K562 (cell line): ENCODE results near the gene MAGI2. TPM values are rescaled to one million over a fixed set of nuclear protein-coding genes. Genes with fewer than 3 reads are reported as not detected.

Experiments
- ARID1B ChIP-seq: fragments of 450-650 bp; IDR thresholded peaks from 2 replicates; pipeline ENCODE4 v1.6.1; 2016; ENCODE audit warnings: antibody characterized with exemption, mild to moderate bottlenecking, inconsistent platforms
- BCOR ChIP-seq: fragments of 450-650 bp; IDR thresholded peaks from 2 replicates; pipeline ENCODE4 v1.6.1; 2016
- CSDE1 ChIP-seq, 2 experiments: fragments of 450-650 bp; IDR thresholded peaks; 2 replicates each; pipeline ENCODE4 v1.6.1; 2016; ENCODE audit warnings: mild to moderate bottlenecking in 1 of 2
- ELF2 ChIP-seq: fragments of 250-450 bp; sonication (Bioruptor Pico); IDR thresholded peaks from 2 replicates; pipeline ENCODE4 v1.5.0; 2021; ENCODE audit warnings: mild to moderate bottlenecking
- KAT2B ChIP-seq: IDR thresholded peaks from one replicate; pipeline ENCODE4 v1.6.1; 2012; ENCODE audit warnings: low read depth, mild to moderate bottlenecking, control low read depth, inconsistent platforms, low read length, moderate library complexity
- MAZ ChIP-seq, 2 experiments: fragments of 450-650 bp in 1 of 2; sonication (generic) in 1 of 2; formaldehyde crosslinking; IDR thresholded peaks in 1 of 2; conservative IDR thresholded peaks in 1 of 2; 2 replicates each; pipeline versions ENCODE4 v1.4.0 to v1.5.0; 2020; ENCODE audit warnings: mild to moderate bottlenecking in 1 of 2, missing genetic modification reagents in 1 of 2
- MXD1 ChIP-seq: fragments of 250-450 bp; sonication (Bioruptor Pico); IDR thresholded peaks from 2 replicates; pipeline ENCODE4 v1.8.0; 2021; ENCODE audit warnings: borderline replicate concordance, mild to moderate bottlenecking, moderate library complexity; ENCODE audit not compliant: poor library complexity, severe bottlenecking
- NFRKB ChIP-seq: fragments of 450-650 bp; IDR thresholded peaks from 2 replicates; pipeline ENCODE4 v1.6.1; 2016; ENCODE audit warnings: low read depth
- NR1H2 ChIP-seq: sonication (generic); formaldehyde crosslinking; IDR thresholded peaks from 2 replicates; pipeline ENCODE4 v1.4.0; 2020; ENCODE audit warnings: mild to moderate bottlenecking, missing genetic modification reagents
- SLC30A9 ChIP-seq: fragments of 250-450 bp; sonication (Bioruptor Pico); IDR thresholded peaks from 2 replicates; pipeline ENCODE4 v1.8.0; 2022; ENCODE audit warnings: mild to moderate bottlenecking, moderate library complexity
- YY1 ChIP-seq, 3 experiments: IDR thresholded peaks; 2 replicates each; pipeline ENCODE4 v1.6.1; 2011; ENCODE audit warnings: low read length in 2 of 3, mild to moderate bottlenecking in 2 of 3, moderate library complexity in 2 of 3, borderline replicate concordance in 1 of 3, control low read depth in 1 of 3, low read depth in 1 of 3; ENCODE audit not compliant: insufficient read depth in 3 of 3, insufficient replicate concordance in 2 of 3, control insufficient read depth in 1 of 3, insufficient read length in 1 of 3; ENCODE audit errors: extremely low read depth in 1 of 3
- ZKSCAN8 ChIP-seq: fragments of 200-800 bp; sonication (Bioruptor generic); IDR thresholded peaks from 2 replicates; pipeline ENCODE4 v1.6.1; 2016; ENCODE audit warnings: missing genetic modification characterization, missing compliant biosample characterization
- ZNF583 ChIP-seq: fragments of 250-450 bp; sonication (Bioruptor Pico); IDR thresholded peaks from 2 replicates; pipeline ENCODE4 v1.4.0; 2020
- polyA plus RNA-seq, 8 experiments: library from polyadenylated mRNA; depleted of rRNA in 4 of 8; stranded (reverse) in 5 of 8; unstranded in 3 of 8; fragments of >200 nt; fragmentation: Nextera tagmentation in 2 of 8; fragmentation: Illumina TruSeq in 1 of 8; extraction: Ambion mirVana in 2 of 8; extraction: Trizol in 1 of 8; gene quantifications; 2 replicates each; pipeline versions ENCODE4 v1.2.1 to v1.2.3, GENCODE V29; 2011 to 2014; ENCODE audit warnings: inconsistent platforms in 1 of 8, missing spikeins in 1 of 8
- total RNA-seq, 7 experiments: library from RNA; depleted of rRNA in 6 of 7; stranded (reverse); fragments of >200 nt in 6 of 7; fragmentation: Illumina TruSeq in 2 of 7; extraction: Trizol in 2 of 7; gene quantifications; 2 replicates each; pipeline versions ENCODE4 v1.2.1 to v1.2.3, GENCODE V29; 2011 to 2021; ENCODE audit warnings: low replicate concordance in 1 of 7
- TF ChIP-seq, protein P1 (sequence below): fragments of 450-650 bp; formaldehyde crosslinking; IDR thresholded peaks from 2 replicates; pipeline ENCODE4 v1.4.0; 2022; ENCODE audit warnings: missing genetic modification characterization
- TF ChIP-seq, protein P2 (sequence below): IDR thresholded peaks from 3 replicates; pipeline ENCODE4 v1.6.1; 2011; ENCODE audit warnings: borderline replicate concordance, mild to moderate bottlenecking, moderate library complexity; ENCODE audit not compliant: insufficient read length; ENCODE audit errors: extremely low read depth
- TF ChIP-seq, protein P3 (sequence below): sonication (generic); formaldehyde crosslinking; IDR thresholded peaks from 2 replicates; pipeline ENCODE4 v1.8.0; 2022; ENCODE audit warnings: mild to moderate bottlenecking, missing genetic modification reagents

The MAGI2 gene
- total and polyA plus RNA-seq, 9 of the 15 experiments (the other 6 are each of a cell fraction or from before 2014, with no cell fraction given), result 0.27 to 1.4 (median 0.70) TPM

GRCh38 chr7:78134256-78134655 is 1319.2 kb downstream of the MAGI2 start (continued):
- TF ChIP-seq, protein P1, sequence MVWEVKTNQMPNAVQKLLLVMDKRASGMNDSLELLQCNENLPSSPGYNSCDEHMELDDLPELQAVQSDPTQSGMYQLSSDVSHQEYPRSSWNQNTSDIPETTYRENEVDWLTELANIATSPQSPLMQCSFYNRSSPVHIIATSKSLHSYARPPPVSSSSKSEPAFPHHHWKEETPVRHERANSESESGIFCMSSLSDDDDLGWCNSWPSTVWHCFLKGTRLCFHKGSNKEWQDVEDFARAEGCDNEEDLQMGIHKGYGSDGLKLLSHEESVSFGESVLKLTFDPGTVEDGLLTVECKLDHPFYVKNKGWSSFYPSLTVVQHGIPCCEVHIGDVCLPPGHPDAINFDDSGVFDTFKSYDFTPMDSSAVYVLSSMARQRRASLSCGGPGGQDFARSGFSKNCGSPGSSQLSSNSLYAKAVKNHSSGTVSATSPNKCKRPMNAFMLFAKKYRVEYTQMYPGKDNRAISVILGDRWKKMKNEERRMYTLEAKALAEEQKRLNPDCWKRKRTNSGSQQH (CRISPR knock-in tag), result no peak
- no peak for TF ChIP-seq ZNF583 (CRISPR knock-in tag)
- no peak for TF ChIP-seq BCOR
- no peak for TF ChIP-seq CSDE1 (IDR thresholded peaks at IDR 0.05)
- TF ChIP-seq ELF2 (CRISPR knock-in tag), result no peak
- TF ChIP-seq, protein P2, sequence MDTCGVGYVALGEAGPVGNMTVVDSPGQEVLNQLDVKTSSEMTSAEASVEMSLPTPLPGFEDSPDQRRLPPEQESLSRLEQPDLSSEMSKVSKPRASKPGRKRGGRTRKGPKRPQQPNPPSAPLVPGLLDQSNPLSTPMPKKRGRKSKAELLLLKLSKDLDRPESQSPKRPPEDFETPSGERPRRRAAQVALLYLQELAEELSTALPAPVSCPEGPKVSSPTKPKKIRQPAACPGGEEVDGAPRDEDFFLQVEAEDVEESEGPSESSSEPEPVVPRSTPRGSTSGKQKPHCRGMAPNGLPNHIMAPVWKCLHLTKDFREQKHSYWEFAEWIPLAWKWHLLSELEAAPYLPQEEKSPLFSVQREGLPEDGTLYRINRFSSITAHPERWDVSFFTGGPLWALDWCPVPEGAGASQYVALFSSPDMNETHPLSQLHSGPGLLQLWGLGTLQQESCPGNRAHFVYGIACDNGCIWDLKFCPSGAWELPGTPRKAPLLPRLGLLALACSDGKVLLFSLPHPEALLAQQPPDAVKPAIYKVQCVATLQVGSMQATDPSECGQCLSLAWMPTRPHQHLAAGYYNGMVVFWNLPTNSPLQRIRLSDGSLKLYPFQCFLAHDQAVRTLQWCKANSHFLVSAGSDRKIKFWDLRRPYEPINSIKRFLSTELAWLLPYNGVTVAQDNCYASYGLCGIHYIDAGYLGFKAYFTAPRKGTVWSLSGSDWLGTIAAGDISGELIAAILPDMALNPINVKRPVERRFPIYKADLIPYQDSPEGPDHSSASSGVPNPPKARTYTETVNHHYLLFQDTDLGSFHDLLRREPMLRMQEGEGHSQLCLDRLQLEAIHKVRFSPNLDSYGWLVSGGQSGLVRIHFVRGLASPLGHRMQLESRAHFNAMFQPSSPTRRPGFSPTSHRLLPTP, result no peak
- TF ChIP-seq ARID1B, result no peak
- TF ChIP-seq YY1 (IDR thresholded peaks at IDR 0.05; ENCODE audit: borderline replicate concordance in 1 of 3, control insufficient read depth in 1 of 3, extremely low read depth in 1 of 3, insufficient read depth in 3 of 3, insufficient read length in 1 of 3, insufficient replicate concordance in 2 of 3, low read depth in 1 of 3, low read length in 2 of 3), result no peak
- TF ChIP-seq MXD1 (CRISPR knock-in tag), result no peak
- no peak for TF ChIP-seq NFRKB
- no peak for TF ChIP-seq MAZ (CRISPR knock-in tag; conservative IDR thresholded peaks at IDR 0.05 in 1 of 2, IDR thresholded peaks at IDR 0.05 in 1 of 2)
- no peak for TF ChIP-seq NR1H2 (CRISPR knock-in tag)
- TF ChIP-seq KAT2B, result no peak
- no peak for TF ChIP-seq SLC30A9 (CRISPR knock-in tag)
- no peak for TF ChIP-seq ZKSCAN8 (CRISPR knock-in tag)
- TF ChIP-seq, protein P3, sequence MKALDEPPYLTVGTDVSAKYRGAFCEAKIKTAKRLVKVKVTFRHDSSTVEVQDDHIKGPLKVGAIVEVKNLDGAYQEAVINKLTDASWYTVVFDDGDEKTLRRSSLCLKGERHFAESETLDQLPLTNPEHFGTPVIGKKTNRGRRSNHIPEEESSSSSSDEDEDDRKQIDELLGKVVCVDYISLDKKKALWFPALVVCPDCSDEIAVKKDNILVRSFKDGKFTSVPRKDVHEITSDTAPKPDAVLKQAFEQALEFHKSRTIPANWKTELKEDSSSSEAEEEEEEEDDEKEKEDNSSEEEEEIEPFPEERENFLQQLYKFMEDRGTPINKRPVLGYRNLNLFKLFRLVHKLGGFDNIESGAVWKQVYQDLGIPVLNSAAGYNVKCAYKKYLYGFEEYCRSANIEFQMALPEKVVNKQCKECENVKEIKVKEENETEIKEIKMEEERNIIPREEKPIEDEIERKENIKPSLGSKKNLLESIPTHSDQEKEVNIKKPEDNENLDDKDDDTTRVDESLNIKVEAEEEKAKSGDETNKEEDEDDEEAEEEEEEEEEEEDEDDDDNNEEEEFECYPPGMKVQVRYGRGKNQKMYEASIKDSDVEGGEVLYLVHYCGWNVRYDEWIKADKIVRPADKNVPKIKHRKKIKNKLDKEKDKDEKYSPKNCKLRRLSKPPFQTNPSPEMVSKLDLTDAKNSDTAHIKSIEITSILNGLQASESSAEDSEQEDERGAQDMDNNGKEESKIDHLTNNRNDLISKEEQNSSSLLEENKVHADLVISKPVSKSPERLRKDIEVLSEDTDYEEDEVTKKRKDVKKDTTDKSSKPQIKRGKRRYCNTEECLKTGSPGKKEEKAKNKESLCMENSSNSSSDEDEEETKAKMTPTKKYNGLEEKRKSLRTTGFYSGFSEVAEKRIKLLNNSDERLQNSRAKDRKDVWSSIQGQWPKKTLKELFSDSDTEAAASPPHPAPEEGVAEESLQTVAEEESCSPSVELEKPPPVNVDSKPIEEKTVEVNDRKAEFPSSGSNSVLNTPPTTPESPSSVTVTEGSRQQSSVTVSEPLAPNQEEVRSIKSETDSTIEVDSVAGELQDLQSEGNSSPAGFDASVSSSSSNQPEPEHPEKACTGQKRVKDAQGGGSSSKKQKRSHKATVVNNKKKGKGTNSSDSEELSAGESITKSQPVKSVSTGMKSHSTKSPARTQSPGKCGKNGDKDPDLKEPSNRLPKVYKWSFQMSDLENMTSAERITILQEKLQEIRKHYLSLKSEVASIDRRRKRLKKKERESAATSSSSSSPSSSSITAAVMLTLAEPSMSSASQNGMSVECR (CRISPR knock-in tag), result no peak
